ENCODE data around the gene KCNJ13.

Gene KCNJ13

GRCh38 chr2:232791518-232791917 is 15.2 kb upstream of the KCNJ13 start:
- no peak overlapping the region for H3K27ac ChIP-seq (ENCODE audit: low read depth, low read length, poor library complexity, severe bottlenecking)

GRCh38 chr2:232789082-232789481 is 12.7 kb upstream of the KCNJ13 start:
- Histone ChIP-seq H3K36me3 (ENCODE audit: insufficient read depth, low read length) (peaks cover 71% of the 10 kb centered on the region), H3K9ac (ENCODE audit: low read length) (no peak overlapping the region), H3K9me2 (ENCODE audit: low read depth, low read length) (no peaks in the 10 kb centered on the region), H3F3A (ENCODE audit: insufficient read depth, low read length) (no peaks in the 10 kb centered on the region), H3K27ac (ENCODE audit: low read depth, low read length, poor library complexity, severe bottlenecking) (no peak overlapping the region), H3K4me2 (ENCODE audit: low read length) (no peak overlapping the region), H2AFZ (ENCODE audit: low read length) (no peak overlapping the region), H4K20me1 (ENCODE audit: insufficient read depth, low read length) (no peaks in the 10 kb centered on the region), H3K4me3 (ENCODE audit: low read depth, low read length, poor library complexity, severe bottlenecking) (no peak overlapping the region), H3K4me1 (ENCODE audit: insufficient read depth, low read length, severe bottlenecking) (no peaks in the 10 kb centered on the region), H3K27me3 (ENCODE audit: insufficient read depth, low read length) (no peaks in the 10 kb centered on the region), H3K9me3 (ENCODE audit: low read length) (no peaks in the 10 kb centered on the region), H3K79me2 (ENCODE audit: insufficient read depth, low read length) (no peaks in the 10 kb centered on the region)
- no peak for TF ChIP-seq EZH2 (IDR thresholded peaks at IDR 0.05; ENCODE audit: borderline replicate concordance, low read length)
- no peak for TF ChIP-seq CTCF (IDR thresholded peaks at IDR 0.05; ENCODE audit: low read length)

More at GRCh38 chr2:232791518-232791917, 15.2 kb upstream of the KCNJ13 start:
- Histone ChIP-seq H4K20me1 (ENCODE audit: insufficient read depth, low read length) (no peaks in the 10 kb centered on the region), H3K4me2 (ENCODE audit: low read length) (no peak overlapping the region), H3F3A (ENCODE audit: insufficient read depth, low read length) (no peaks in the 10 kb centered on the region), H3K79me2 (ENCODE audit: insufficient read depth, low read length) (no peaks in the 10 kb centered on the region), H3K9me2 (ENCODE audit: low read depth, low read length) (no peaks in the 10 kb centered on the region), H3K4me3 (ENCODE audit: low read depth, low read length, poor library complexity, severe bottlenecking) (no peak overlapping the region), H3K36me3 (ENCODE audit: insufficient read depth, low read length) (peaks cover 87% of the 10 kb centered on the region), H3K27me3 (ENCODE audit: insufficient read depth, low read length) (no peaks in the 10 kb centered on the region), H3K9ac (ENCODE audit: low read length) (no peak overlapping the region), H3K4me1 (ENCODE audit: insufficient read depth, low read length, severe bottlenecking) (no peaks in the 10 kb centered on the region), H3K9me3 (ENCODE audit: low read length) (no peaks in the 10 kb centered on the region), H2AFZ (ENCODE audit: low read length) (no peak overlapping the region)
- TF ChIP-seq EZH2 (IDR thresholded peaks at IDR 0.05; ENCODE audit: borderline replicate concordance, low read length) (no peak), CTCF (IDR thresholded peaks at IDR 0.05; ENCODE audit: low read length) (no peak)

GRCh38 chr2:232787806-232788205 is 11.4 kb upstream of the KCNJ13 start:
- Histone ChIP-seq H3K4me3 (ENCODE audit: low read depth, low read length, poor library complexity, severe bottlenecking) (no peak overlapping the region), H3K36me3 (ENCODE audit: insufficient read depth, low read length) (peaks cover 59% of the 10 kb centered on the region), H3K9ac (ENCODE audit: low read length) (no peak overlapping the region), H3K27me3 (ENCODE audit: insufficient read depth, low read length) (no peaks in the 10 kb centered on the region), H3K9me3 (ENCODE audit: low read length) (no peaks in the 10 kb centered on the region), H3K4me2 (ENCODE audit: low read length) (no peak overlapping the region), H3K79me2 (ENCODE audit: insufficient read depth, low read length) (no peaks in the 10 kb centered on the region), H2AFZ (ENCODE audit: low read length) (no peak overlapping the region), H3K9me2 (ENCODE audit: low read depth, low read length) (no peaks in the 10 kb centered on the region), H3K4me1 (ENCODE audit: insufficient read depth, low read length, severe bottlenecking) (no peaks in the 10 kb centered on the region), H3F3A (ENCODE audit: insufficient read depth, low read length) (no peaks in the 10 kb centered on the region), H3K27ac (ENCODE audit: low read depth, low read length, poor library complexity, severe bottlenecking) (no peak overlapping the region), H4K20me1 (ENCODE audit: insufficient read depth, low read length) (no peaks in the 10 kb centered on the region)
- TF ChIP-seq EZH2 (IDR thresholded peaks at IDR 0.05; ENCODE audit: borderline replicate concordance, low read length) = no peak
- TF ChIP-seq CTCF (IDR thresholded peaks at IDR 0.05; ENCODE audit: low read length) = no peak
